A673 (cell line): Measurements from ENCODE around the gene WDR62. TPM values are rescaled to one million over a fixed set of nuclear protein-coding genes. Genes with fewer than 3 reads are reported as not detected.

Source experiments
- BruUV-seq: library from RNA; stranded (reverse); fragments of 400-500 nt; replicated peaks from 2 replicates; lab custom pipeline; 2021; lab: Mats Ljungman, UMichigan
- CTCF ChIA-PET: fragments of 300-600 bp; sonication (Branson Sonifier 250); formaldehyde crosslinking; loops from one replicate; lab custom pipeline; 2022; ENCODE audit warnings: antibody characterized with exemption; lab: Charles Lee
- POLR2A ChIA-PET: fragments of 300-600 bp; sonication (Branson Sonifier 250); formaldehyde crosslinking; loops from one replicate; lab custom pipeline; 2022; ENCODE audit warnings: antibody characterized with exemption; ENCODE audit not compliant: low non-redundant PET; lab: Charles Lee
- DNase-seq: peaks from one replicate; pipeline ENCODE4 v3.0.0-alpha.2; 2015; ENCODE audit warnings: low spot score
- H3K27ac ChIP-seq: fragments of 200-600 bp; sonication (generic); 2 replicates; pipeline ENCODE4 v1.5.1; 2016; ENCODE audit warnings: mixed run types, low read depth, mild to moderate bottlenecking, mixed read lengths, antibody characterized with exemption, low read length; ENCODE audit not compliant: poor library complexity, severe bottlenecking
- H3K27me3 ChIP-seq: fragments of 200-600 bp; sonication (generic); replicated peaks from 2 replicates; pipeline ENCODE4 v1.6.1; 2017; ENCODE audit warnings: mixed run types, low read depth, mild to moderate bottlenecking, mixed read lengths, antibody characterized with exemption, low read length; ENCODE audit not compliant: insufficient read depth, poor library complexity
- H3K36me3 ChIP-seq: fragments of 200-600 bp; sonication (generic); 2 replicates; pipeline ENCODE4 v1.6.1; 2016; ENCODE audit warnings: mixed run types, mild to moderate bottlenecking, mixed read lengths, antibody characterized with exemption, low read length; ENCODE audit not compliant: insufficient read depth, poor library complexity, severe bottlenecking
- H3K4me1 ChIP-seq: fragments of 200-600 bp; sonication (generic); 2 replicates; pipeline ENCODE4 v1.6.1; 2017; ENCODE audit warnings: mixed run types, mild to moderate bottlenecking, mixed read lengths, antibody characterized with exemption, low read length; ENCODE audit not compliant: insufficient read depth, poor library complexity, severe bottlenecking
- H3K4me3 ChIP-seq: fragments of 200-600 bp; sonication (generic); 2 replicates; pipeline ENCODE4 v1.5.1; 2016; ENCODE audit warnings: low read depth, mixed run types, mild to moderate bottlenecking, mixed read lengths, low read length; ENCODE audit not compliant: poor library complexity, severe bottlenecking
- H3K9me3 ChIP-seq: fragments of 200-600 bp; sonication (generic); 2 replicates; pipeline ENCODE4 v1.6.1; 2016; ENCODE audit warnings: mixed run types, low read depth, mild to moderate bottlenecking, mixed read lengths, antibody characterized with exemption, low read length; ENCODE audit not compliant: poor library complexity, severe bottlenecking
- EZH2 ChIP-seq: fragments of 200-600 bp; sonication (generic); IDR thresholded peaks from 2 replicates; pipeline ENCODE4 v1.6.1; 2017; ENCODE audit warnings: borderline replicate concordance, low read depth, mild to moderate bottlenecking, mixed read lengths, antibody characterized with exemption, low read length; ENCODE audit not compliant: poor library complexity, severe bottlenecking
- intact Hi-C: fragments of 100-400 bp; cut with micrococcal nuclease; formaldehyde crosslinking; loops from one replicate; pipeline ENCODE4 v1.10.0; 2022; ENCODE audit not compliant: unreplicated experiment
- total RNA-seq: library from RNA; stranded (reverse); gene quantifications from 2 replicates; pipeline ENCODE4 v1.2.3, GENCODE V29; 2021
- TF ChIP-seq, protein P1 (sequence below): fragments of 300-800, 200-600 bp; sonication (generic); conservative IDR thresholded peaks from 2 replicates; pipeline ENCODE4 v1.5.1; 2017; ENCODE audit warnings: low read depth, mild to moderate bottlenecking, antibody characterized with exemption, low read length, moderate library complexity, mixed read lengths

Gene WDR62
- total RNA-seq, 1 experiment from 2014 or later: 40.4 TPM

DNA sequence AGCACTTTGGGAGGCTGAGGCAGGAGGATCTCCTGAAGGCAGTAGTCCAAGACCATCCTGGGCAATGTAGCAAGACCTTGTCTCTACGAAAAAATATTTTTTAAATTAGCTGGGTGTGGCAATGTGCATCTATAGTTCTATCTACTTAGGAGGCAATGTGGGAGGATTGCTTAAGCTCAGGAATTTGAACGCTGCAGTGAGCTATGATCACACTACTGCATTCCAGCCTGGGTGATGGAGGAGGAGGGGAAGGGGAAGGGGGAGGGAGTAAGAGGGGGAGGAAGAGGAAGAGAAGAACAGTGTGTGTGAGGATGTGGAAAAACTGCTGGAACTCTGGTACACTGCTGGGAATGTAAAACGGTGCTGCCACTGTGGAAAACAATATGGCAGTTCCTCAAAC lies 12.9 kb upstream of the WDR62 start:
- CTCF ChIA-PET: no interaction called here
- DNase-seq: peak; percentile 45

DNA sequence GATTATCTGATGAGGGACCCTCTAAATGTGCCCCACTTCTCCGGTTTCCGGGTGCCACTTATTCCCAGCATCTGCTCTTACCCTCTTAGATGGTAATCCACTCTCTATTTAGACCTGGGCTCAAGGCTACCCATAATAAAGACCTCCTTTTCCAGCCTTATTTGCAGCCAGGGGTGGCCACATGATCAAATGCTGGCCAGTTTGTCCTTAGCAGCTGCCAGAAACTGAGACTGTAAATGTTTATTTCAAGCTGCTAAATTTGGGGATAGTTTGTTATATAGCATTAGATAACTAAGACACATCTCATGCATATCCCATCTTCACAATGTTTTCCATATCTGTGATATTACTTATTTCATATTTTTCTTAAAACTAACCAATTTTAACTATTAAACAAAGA lies 10.7 kb upstream of the WDR62 start:
- TF ChIP-seq, protein P1, sequence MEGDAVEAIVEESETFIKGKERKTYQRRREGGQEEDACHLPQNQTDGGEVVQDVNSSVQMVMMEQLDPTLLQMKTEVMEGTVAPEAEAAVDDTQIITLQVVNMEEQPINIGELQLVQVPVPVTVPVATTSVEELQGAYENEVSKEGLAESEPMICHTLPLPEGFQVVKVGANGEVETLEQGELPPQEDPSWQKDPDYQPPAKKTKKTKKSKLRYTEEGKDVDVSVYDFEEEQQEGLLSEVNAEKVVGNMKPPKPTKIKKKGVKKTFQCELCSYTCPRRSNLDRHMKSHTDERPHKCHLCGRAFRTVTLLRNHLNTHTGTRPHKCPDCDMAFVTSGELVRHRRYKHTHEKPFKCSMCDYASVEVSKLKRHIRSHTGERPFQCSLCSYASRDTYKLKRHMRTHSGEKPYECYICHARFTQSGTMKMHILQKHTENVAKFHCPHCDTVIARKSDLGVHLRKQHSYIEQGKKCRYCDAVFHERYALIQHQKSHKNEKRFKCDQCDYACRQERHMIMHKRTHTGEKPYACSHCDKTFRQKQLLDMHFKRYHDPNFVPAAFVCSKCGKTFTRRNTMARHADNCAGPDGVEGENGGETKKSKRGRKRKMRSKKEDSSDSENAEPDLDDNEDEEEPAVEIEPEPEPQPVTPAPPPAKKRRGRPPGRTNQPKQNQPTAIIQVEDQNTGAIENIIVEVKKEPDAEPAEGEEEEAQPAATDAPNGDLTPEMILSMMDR: no peak
- TF ChIP-seq EZH2: no peak
- ChIA-PET POLR2A (no interaction called here), CTCF (no interaction called here)
- H3K27me3 ChIP-seq: no peaks in the 10 kb centered on the region
- H3K36me3 ChIP-seq: no peaks in the 10 kb centered on the region
- no peak for DNase-seq
- intact Hi-C loops: no loop called here
- no peak overlapping the region for H3K4me3 ChIP-seq
- H3K27ac ChIP-seq: no peak overlapping the region
- H3K9me3 ChIP-seq: no peaks in the 10 kb centered on the region
- no TSS peak for BruUV-seq
- H3K4me1 ChIP-seq: no peaks in the 10 kb centered on the region

More for the DNA sequence above, 12.9 kb upstream of the WDR62 start:
- TF ChIP-seq, protein P1: no peak
- TF ChIP-seq EZH2: no peak
- intact Hi-C loops: no loop called here
- no peaks in the 10 kb centered on the region for H3K9me3 ChIP-seq
- no peaks in the 10 kb centered on the region for H3K4me1 ChIP-seq
- H3K27me3 ChIP-seq: no peaks in the 10 kb centered on the region
- H3K4me3 ChIP-seq: no peak overlapping the region
- POLR2A ChIA-PET: interaction anchor here (0.8 kb wide), 1 partner anchor 12 kb away, joined by 3 read pairs; no protein-coding TSS in a partner anchor
- H3K36me3 ChIP-seq: no peaks in the 10 kb centered on the region
- H3K27ac ChIP-seq: peak overlapping the region; percentile 48
- BruUV-seq: no TSS peak

DNA sequence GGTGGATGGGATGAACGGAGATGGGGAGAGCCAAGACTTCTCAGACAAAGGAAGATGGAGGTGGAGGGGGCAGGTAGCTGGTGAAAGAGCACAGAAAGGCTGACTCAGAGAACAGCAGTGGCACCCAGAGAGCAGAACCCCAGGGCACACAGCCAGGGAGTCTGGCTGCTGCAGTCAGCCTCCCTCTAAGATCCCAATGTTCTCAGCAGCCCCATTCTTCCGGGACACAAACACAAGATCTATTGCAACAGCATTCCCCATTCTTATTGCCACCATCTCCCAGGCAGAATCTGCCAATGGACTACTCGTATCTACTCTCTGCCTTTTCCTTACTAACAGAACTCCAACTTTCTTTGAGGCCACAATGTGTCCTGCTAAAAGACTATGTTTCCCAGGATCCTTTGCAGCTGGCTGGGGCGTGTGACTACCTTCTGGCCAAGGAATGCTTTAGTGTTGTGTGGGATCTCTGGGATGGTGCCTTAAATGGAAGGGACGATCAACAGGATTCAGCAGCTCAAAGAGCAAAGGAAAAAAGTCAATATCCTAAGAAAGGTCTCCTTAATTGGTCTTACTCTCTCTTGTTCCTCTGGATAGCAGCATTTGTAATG lies 8.2 kb upstream of the WDR62 start:
- no peak overlapping the region for H3K27ac ChIP-seq
- ChIA-PET POLR2A (no interaction called here), CTCF (no interaction called here)
- no peaks in the 10 kb centered on the region for H3K9me3 ChIP-seq
- intact Hi-C loops: no loop called here
- H3K27me3 ChIP-seq: no peaks in the 10 kb centered on the region
- TF ChIP-seq, protein P1: no peak
- TF ChIP-seq EZH2: no peak
- H3K4me1 ChIP-seq: no peaks in the 10 kb centered on the region
- no peaks in the 10 kb centered on the region for H3K36me3 ChIP-seq
- no peak for DNase-seq
- no TSS peak for BruUV-seq
- no peak overlapping the region for H3K4me3 ChIP-seq
